GM18907 (cell line): ENCODE measurements around the gene C7orf25.
"Not testable (repeated sequence)": the region's sequence is repeated elsewhere in the genome, so short reads cannot be mapped to it uniquely, and the experiment has no call there.

Experiments
- ATAC-seq: cut with Tn5 transposase; IDR thresholded peaks from one replicate; pipeline ENCODE4 v1.9.1; 2021; ENCODE audit warnings: mild to moderate bottlenecking, moderate library complexity; ENCODE audit not compliant: unreplicated experiment

C7orf25 gene

DNA sequence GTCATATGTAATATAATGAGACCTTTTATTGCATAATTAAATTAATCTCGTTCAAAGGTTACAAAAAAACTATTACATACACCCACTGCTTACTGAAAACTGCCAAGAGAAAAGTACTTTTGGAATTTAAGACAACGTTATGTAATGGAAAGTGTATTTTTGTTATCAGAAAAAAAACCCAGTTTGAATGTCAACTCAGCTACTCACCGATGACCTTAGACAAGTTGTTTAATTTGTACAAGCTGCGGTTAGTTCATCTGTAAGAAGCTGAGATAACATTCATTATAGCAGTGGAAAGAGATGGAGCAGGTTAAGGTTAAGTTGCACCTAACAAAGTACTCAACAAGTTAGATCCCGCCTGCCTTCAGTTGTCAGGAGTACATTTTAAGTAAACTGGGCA is 19.0 kb upstream of the C7orf25 start:
- no peak for ATAC-seq

DNA sequence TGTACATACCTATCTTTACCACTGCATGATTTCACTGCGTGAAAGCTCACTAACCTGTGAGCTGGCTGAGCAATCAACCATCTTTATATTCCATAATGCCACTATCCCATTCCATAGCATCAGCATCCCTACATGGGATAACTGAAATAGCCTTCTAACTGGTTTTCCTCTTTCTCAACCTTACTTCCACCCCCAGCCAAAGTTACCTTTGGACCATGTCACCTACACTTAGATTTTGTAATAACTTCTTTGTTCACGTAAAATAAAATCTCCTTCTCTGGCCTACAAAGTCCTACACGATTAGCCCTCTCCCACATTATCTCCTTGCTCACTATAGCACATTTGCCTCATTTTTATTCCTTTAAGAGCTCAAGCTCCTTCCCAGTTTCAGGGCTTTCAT is 17.6 kb upstream of the C7orf25 start:
- ATAC-seq: no peak

DNA sequence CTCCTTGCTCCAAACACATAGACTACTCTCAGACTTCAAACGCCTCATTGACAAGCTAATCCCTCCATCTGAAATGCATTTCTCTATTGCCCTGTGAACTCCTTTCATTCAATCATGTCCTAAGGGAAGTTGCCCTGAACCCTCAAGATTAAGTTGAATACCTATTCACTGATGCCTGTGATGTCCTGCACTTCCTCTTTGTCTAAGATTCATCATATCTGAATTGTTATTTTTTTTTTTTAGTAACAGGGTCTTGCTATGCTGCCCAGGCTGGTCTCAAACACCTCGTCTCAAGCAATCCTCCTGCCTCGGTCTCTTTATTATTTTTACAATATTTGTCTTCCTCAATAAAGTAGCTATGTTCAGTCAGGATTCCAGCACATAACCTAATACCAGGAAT is 16.9 kb upstream of the C7orf25 start:
- no peak for ATAC-seq

DNA sequence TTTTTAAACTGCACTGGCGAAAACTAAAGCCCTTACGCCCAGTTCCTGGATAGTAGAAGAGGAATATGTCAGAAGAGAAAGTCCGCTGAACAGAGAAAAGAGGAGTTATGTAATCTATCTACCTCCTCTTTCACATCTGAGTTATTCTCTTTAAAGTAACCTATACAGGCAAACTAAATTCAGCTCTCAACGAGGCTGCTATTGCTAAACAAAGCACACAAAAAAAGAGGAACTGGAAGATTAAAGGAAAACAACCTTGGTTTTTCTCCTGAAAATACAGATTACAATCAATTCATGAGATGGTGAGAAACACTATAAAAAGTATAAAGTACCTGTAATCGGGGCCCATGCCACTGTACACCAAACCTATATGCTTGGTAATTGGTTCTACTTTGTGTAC is 14.3 kb upstream of the C7orf25 start:
- no peak for ATAC-seq

DNA sequence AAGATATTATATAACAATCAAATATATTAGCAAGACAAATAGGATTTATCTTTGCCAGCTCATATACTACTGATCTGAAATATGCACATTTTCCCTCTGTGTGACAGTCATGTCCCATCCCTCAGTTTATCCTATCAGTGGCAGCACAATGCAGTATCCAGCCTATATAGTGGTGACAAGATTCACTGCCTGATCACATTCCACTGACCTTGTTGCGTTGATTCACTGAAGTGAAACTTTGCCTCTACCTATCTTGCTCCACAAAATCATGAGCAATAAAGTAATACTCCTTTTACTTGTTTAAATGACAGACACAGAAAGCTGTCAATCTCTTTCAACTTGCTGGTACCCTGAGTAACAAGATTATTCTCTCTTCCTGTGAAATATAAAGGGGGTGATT is 13.8 kb upstream of the C7orf25 start:
- ATAC-seq: no peak

DNA sequence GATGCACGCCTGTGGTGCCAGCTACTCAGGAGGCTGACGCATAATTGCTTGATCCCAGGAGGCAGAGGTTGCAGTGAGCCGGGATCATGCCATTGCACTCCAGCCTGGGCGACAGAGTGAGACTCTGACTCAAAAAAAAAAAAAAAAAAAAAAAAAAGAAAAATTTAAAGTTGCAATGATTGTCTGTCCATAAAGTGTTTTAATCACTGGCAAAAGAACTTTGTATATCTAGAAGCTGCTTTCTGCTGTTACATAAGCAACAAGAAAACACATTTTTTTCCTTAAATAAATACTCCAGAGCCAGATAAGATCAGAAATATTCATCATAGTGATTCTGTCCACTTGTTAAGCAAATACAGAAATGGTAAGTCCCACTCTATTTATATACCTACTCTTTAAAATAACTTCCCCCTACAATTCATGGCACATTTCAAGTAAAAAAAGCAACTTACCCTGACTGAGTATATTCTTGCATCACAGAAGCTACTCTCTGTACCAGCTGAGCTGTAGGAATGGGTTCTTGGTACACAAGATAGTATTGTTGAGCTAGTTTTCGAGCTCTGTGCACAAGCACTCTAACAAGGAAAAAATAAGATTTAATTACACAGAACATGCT is 12.5 kb upstream of the C7orf25 start:
- ATAC-seq: no peak

DNA sequence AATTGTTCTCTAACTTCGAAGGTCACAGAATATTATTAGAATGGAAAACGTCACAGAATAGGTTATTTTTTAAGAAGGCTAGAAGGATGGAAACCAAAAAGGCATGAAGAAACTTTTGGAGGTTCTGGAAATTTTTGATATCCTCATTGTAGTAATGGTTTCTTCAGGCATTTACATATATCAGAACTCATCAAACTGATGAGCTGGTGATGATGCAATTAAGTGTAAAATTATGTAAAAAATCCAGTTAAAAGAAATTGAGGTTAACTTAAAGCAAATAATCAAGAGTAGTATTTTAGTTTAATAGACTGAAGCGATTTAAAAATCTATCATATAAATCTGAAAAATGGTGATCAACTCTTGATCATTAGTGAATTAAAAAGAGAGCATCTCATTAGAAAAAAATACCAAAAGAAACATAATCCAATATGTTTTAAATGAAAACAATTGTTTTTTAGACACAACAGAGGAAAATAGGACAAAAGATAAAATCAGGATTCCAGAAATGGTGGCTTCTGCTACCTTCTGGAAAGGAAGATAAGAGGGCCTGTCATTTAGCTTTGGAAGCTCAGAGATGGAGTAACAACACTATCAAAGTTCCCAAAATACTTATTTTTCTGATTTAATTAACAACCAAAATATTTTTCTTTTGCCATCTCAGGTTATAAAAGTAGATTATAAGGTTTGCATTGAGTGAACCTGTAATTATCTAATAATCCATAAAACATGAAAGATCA is 10.3 kb upstream of the C7orf25 start:
- ATAC-seq: no peak

DNA sequence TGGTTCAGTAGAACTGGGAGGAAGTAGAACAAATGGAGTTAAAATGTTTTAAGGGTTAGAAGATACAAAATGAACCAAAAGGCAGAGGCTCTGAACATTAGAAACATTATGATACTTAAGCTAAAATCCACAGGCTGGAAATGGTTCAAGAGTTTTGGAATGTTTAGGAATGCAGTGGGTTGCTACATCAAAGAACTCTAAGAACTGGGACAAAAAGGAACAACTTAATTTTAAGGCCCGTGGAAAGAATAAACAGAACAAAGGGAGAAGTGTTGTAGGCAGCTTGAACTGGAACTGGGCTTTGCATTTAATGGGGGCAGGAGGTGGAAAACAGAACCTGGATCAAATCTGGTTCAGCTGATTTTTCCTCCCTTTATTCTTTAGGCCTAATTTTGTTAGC is 3.5 kb upstream of the C7orf25 start:
- no peak for ATAC-seq

DNA sequence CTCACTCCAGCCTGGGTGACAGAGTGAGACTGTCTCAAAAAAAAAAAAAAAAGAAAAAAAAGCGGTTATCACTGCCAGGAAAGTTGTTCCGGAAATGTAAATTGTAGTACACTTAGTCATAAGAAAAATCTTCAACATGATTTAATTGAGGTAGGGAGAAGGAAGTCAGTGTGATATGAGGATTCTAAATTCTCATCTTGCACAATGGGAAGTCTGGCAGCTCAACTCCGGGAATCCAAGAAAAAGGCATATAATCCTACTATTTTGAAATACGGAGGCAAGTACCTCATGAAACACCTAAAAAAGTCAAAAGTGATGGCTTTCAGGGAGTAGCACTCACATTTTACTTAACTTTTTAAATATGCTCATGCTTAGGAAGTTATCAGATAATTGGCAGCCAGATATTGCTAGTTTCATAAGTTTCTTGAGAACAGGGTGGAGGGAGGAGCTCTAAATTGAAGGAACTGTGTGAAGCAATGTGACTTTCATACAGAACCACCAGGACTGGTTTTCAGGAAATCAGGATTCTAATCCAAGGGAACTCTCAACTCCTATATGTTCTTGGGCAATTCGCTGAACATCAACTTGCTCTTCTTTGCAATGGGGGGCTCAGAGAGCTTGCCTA is 2.7 kb upstream of the C7orf25 start:
- no peak for ATAC-seq

DNA sequence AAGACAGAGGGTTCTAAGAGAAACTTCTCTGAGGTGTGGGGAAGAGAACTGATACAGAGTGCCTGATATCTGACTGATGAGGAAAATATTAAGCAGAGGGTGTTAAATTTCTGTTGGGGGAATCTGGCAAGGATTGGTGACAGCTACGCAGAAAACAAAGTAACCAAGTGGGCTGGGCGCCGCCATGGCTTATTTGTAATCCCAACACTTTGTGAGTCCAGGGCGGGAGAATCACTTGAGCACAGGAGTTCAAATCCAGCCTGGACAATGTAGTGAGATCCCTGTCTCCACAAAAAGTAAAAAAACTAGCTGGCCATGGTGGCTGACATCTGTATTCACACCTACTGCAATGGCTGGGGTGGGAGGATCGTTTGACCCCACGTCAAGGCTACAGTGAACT is 2.1 kb upstream of the C7orf25 start:
- ATAC-seq: no peak

DNA sequence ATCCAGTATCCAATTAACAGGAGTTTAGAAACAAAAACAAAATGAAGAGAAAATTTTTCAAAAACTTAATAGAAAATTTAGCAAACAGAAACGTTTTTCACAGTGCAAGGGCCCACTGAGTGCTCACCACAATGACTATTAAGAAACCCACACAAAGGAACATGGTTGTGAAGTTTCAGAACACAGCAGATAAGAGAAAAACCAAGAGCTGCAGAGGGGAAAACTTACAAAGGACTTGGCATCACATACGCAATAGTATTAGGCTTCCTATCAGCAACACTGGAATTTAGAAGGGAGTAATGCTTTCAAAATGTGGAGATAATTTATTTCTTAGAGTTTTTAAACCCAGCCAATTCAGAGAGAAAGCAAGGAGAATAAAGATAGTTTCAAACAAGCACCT is 1.7 kb upstream of the C7orf25 start:
- ATAC-seq: no peak

DNA sequence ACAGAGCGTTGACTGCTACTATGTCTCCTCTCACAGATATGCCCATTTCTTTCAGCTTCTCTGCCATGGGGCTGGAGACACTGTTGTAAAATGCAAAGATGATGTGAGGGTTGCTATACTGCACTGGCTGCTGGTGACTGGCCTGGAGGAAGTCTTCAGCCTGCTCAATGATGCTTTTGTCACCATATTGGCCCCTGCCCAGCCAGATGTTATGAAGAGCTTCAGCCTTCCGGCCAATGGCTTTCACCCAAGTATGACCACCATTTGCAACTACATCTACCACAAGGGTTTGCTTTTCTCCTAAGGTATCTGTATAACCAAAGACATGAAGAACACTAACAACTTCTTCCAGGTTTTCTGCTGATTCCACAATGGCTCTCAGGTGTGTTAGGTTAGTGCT is 1.6 kb downstream of the C7orf25 start:
- no peak for ATAC-seq

DNA sequence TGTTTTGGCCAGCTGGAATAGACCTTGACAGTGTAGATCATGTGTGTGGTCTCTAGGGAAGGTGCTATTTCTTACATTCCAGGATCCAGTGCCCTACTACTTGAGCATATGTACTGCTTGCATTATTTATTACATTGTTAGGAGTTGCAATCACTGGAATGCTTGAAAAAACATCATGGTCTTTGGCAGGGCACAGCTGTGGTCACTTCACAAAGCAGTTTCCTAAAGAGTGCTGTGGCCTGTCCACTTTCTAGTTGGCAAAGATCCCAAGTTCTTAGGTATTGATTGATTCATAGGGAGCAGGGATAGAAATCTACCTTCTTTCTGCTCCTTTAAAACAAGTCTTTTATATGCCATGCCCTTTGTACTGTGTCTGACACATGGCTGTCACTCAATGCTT is 4.6 kb downstream of the C7orf25 start:
- no peak for ATAC-seq

DNA sequence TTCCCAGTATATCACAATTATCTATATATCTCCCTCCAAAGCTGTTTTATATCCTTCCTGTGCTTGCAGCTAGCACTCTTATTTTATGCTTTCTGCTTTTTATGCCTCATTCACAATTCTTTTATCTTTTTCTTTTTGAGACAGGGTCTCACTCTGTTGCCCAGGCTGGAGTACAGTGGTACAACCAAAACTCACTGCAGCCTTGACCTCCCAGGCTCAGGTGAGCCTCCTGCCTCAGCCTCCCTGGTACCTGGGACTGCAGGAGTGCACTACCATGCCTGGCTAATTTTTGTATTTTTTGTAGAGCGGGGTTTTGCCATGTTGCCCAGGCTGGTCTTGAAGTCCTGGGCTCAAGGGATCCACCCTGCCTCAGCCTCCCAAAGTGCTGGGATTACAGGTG is 5.7 kb downstream of the C7orf25 start:
- ATAC-seq: no peak

DNA sequence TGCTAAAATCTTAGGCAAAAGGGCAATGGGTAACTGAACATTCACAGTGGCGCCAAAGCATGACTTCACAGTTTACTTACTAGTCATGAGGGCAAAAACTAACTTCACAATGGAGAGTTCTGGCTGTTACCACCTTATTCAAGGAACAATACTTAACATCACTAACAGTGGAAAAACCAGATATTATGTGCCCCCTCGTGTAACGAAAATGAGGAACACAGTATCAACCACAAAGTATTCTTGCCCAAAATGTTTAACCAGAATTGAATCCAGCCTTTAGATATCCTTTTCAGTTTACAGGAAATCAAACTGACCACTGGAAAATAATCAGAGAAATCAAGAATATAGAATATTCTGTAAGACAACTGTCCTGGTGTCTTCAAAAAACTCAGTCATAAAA is 9.5 kb downstream of the C7orf25 start:
- no peak for ATAC-seq

DNA sequence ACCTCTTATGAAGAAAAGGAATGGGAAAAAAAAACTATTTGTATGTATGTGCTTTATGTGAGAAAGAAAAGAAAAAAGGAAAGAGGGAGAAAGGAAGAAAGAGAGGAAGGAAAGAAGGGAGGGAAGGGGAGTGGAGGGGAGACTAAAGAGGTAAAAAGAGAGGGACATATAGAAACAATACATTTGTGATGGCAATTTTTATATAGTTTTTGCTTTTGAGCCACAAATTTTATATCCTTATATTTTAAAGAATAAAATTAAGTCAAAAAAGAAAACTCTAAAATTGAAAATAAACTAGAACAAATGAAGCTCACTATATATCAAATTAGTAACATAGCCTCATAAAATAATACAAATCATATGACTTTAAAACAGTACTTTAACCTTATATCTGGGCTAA is 11.0 kb downstream of the C7orf25 start:
- no peak for ATAC-seq

DNA sequence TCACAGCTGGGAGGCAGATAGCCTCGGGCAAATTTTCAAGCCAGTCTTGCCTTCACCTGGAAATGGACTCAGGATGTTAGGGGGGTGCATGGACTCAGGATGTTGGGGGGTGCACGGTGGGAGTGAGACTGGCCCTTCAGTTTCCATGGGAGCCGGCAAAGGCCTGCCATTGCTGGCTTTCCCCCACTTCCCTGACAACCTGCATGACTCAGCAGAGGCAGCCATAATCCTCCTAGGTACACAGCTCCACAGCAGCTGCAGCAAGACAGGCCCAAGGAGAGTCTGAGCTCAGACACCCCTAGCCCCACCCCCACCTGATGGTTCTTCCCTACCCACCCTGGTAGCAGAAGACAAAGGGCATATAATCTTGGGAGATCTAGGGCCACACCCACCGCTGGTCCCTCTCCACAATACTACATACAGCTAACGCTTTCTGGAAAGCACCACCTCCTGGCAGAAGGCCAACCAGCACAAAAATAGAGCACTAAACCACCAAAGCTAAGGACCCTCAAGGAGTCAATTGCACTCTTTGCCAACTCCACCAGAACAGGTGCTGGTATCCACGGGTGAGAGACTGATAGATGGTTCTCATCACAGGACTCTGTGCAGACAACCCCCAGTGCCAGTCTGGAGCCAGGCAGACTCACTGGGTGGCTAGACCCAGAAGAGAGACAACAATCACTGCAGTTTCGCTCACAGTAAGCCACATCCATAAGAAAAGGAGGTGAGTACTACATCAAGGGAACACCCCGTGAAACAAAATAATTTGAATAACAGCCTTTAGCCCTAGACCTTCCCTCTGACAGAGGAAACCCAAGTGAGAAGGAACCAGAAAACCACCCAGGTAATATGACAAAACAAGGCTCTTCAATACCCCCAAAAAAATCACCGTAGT is 18.3 kb downstream of the C7orf25 start:
- ATAC-seq: no peak

DNA sequence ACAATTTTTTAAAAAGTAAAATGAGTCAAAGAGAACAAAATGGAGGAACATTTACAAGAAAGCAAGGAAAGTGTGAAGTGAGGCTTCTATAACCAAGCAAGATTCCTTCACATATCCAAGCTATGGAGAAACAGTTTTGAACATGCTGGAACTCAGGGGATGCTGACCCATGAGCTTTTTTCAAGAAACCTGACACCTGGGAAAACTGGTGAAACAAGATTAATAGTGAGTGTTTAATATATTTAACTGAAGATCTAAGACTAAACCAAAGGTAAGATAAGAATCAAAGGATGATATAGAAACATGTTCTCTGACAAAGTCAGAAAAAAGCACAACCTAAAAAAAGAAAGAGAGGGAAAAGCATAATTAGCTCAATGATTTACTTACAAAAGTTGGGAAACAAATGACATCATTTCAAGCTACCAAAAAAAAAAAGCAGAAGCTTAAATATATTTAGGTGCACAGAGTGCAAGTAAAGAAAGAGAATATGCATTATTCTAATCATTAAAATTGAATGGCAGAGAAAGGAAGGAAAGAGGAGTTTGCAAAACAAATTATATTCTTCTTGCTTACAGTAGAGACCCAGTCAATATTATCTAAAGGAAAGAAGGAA is 24.9 kb downstream of the C7orf25 start:
- ATAC-seq: no peak

DNA sequence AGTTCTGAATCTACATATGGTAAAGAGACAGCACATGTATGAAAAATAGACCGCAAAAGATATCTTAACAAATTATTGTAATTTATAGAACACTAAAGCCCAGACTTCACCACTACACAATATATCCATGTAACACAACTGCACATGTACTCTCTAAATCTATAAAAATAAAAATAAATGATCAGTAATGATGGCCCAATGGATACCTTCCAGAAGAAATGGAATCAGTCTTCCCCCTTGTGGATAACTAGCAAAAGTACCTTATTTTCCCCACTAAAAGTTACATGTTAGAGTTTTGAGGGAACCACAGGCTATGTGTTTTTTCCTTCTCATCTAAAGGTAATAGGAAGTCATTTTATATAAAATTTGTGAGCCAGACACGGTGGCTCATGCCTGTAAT is 25.7 kb downstream of the C7orf25 start:
- no peak for ATAC-seq

DNA sequence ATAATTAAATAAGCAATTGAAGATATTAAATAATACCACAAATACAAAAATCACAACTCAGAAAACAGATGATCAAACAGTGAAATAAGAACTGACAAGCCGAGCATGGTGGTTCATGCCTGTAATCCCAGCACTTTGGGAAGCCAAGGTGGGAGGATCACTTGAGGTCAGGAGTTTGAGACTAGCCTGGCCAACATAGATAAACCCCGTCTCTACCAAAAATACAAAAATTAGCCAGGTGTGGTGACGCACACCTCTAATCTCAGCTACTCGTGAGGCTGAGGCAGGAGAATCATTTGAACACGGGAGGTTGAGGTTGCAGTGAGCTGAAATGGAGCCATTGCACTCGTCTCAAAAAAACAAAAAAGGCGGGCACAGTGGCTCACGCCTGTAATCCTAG is 26.7 kb downstream of the C7orf25 start:
- ATAC-seq: not testable (repeated sequence)

DNA sequence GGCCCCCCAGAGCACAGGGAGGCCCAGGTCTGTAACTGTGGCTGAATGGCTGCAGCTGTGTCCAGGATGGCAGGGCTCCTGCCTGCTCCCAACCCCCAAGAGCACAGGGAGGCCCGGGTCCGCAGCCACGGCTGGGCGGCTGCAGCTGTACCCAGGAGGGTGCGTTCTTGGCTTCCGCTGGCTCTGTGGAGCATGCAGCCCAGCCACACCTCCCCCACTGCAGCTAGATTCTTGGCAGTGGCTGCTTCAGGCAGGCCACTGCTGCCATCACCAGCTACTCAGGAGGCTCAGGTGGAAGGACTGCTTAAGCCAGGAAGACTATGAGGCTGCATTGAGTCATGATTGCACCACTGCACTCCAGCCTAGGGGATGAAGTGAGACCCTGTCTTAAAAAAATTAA is 27.9 kb downstream of the C7orf25 start:
- ATAC-seq: peak; percentile 57
